Spleen (tissue), 7 donors: ENCODE results near the gene RBP2.

Experiments used
- CTCF ChIP-seq, 11 experiments: fragments of 200-600 bp in 7 of 11; fragments of 450-650 bp in 4 of 11; sonication (generic) in 4 of 11; IDR thresholded peaks in 8 of 11; conservative IDR thresholded peaks in 3 of 11; 1 replicate in 7 of 11; 2 replicates in 4 of 11; pipeline versions ENCODE4 v1.4.0 to v1.8.0; 2016 to 2021; ENCODE audit warnings: antibody characterized with exemption in 11 of 11, inconsistent platforms in 4 of 11, mild to moderate bottlenecking in 1 of 11
- POLR2A ChIP-seq, 3 donors: fragments of 450-650 bp; IDR thresholded peaks; one replicate each; pipeline ENCODE4 v1.5.1; 2017; ENCODE audit warnings: antibody characterized with exemption in 3 of 3, mild to moderate bottlenecking in 1 of 3
- POLR2AphosphoS5 ChIP-seq, 3 donors: sonication (generic); formaldehyde crosslinking; IDR thresholded peaks; one replicate each; pipeline ENCODE4 v1.5.1; 2017; ENCODE audit warnings: antibody characterized with exemption in 3 of 3
- donor health status: DM: no; HTN: no; CAD: no; lungs with moderate emphysema.
- donor health status: DM: no; HTN: no; CAD: no.
- donor health status: DM: no; HTN: no; CAD: no.

GRCh38 chr3:139465636-139466035, 10.7 kb downstream of the RBP2 start:
- TF ChIP-seq CTCF (IDR thresholded peaks at IDR 0.05 in 8 of 11, conservative IDR thresholded peaks at IDR 0.05 in 3 of 11) = no peak
- no peak for TF ChIP-seq POLR2A (IDR thresholded peaks at IDR 0.05)
- TF ChIP-seq POLR2AphosphoS5 (IDR thresholded peaks at IDR 0.05) = no peak
